Tibial artery (tissue), 4 donors: ENCODE data around the gene TLE3.

ENCODE experiments used
- DNase-seq, 2 donors: peaks; one replicate each; pipeline ENCODE4 v3.0.0-alpha.2; 2019
- H3K27ac ChIP-seq, 2 donors: fragments of 200-600 bp; sonication (generic) in 1 of 2; 1 replicate in 1 of 2; 2 replicates in 1 of 2; pipeline ENCODE4 v1.5.1; 2018 to 2019; ENCODE audit warnings: mild to moderate bottlenecking in 1 of 2
- H3K27me3 ChIP-seq, 2 donors: fragments of 200-600 bp; sonication (generic) in 1 of 2; one replicate each; pipeline versions ENCODE4 v1.5.1 to v1.6.0; 2016 to 2019
- H3K36me3 ChIP-seq, 3 donors: fragments of 200-600 bp; sonication (generic) in 2 of 3; one replicate each; pipeline ENCODE4 v1.5.1; 2016 to 2019; ENCODE audit warnings: mild to moderate bottlenecking in 2 of 3
- H3K4me1 ChIP-seq, 4 donors: fragments of 200-600 bp; sonication (generic) in 2 of 4; 1 replicate in 3 of 4; 2 replicates in 1 of 4; pipeline ENCODE4 v1.5.1; 2016 to 2019
- H3K4me3 ChIP-seq, 2 donors: fragments of 200-600 bp; sonication (generic) in 1 of 2; 1 replicate in 1 of 2; 2 replicates in 1 of 2; pipeline ENCODE4 v1.5.1; 2018 to 2019; ENCODE audit warnings: mild to moderate bottlenecking in 2 of 2
- H3K9me3 ChIP-seq, 3 donors: fragments of 200-600 bp; sonication (generic) in 1 of 3; one replicate each; pipeline ENCODE4 v1.5.1; 2016 to 2019
- CTCF ChIP-seq, 2 experiments: fragments of 200-600 bp in 1 of 2; fragments of 450-650 bp in 1 of 2; IDR thresholded peaks; one replicate each; pipeline ENCODE4 v1.5.1; 2017 to 2019; ENCODE audit warnings: antibody characterized with exemption in 2 of 2, mild to moderate bottlenecking in 1 of 2, moderate library complexity in 1 of 2
- intact Hi-C: fragments of 100-400 bp; cut with DNase I; formaldehyde crosslinking; loops from one replicate; pipeline ENCODE4 v1.15.0; 2023; ENCODE audit warnings: low total_unique reads

TLE3 gene

GRCh38 chr15:70034141-70034540 is 63.6 kb downstream of the TLE3 start:
- DNase-seq, result peak in 1 of 2 donors; percentile 53
- no peaks in the 10 kb centered on the region for H3K4me1 ChIP-seq
- TF ChIP-seq CTCF (IDR thresholded peaks at IDR 0.05), result no peak
- H3K27me3 ChIP-seq, result peaks cover 0 to 4% of the 10 kb centered on the region in 2 donors
- H3K27ac ChIP-seq, result no peak overlapping the region
- H3K36me3 ChIP-seq, result no peaks in the 10 kb centered on the region
- H3K4me3 ChIP-seq, result no peak overlapping the region
- no peaks in the 10 kb centered on the region for H3K9me3 ChIP-seq
- intact Hi-C loops, result no loop called here

- no peak overlapping the region for H3K4me3 ChIP-seq
- no peak for TF ChIP-seq CTCF (IDR thresholded peaks at IDR 0.05)
- intact Hi-C loops, result no loop called here
- peaks cover 0 to 4% of the 10 kb centered on the region in 2 donors for H3K27me3 ChIP-seq
- H3K9me3 ChIP-seq, result no peaks in the 10 kb centered on the region
- DNase-seq, result peak in 1 of 2 donors; percentile 45
- no peaks in the 10 kb centered on the region for H3K36me3 ChIP-seq
- H3K4me1 ChIP-seq, result no peaks in the 10 kb centered on the region
- H3K27ac ChIP-seq, result no peak overlapping the region
Observed at GRCh38 chr15:70033529-70034140, 64.1 kb downstream of the TLE3 start.

- no peaks in the 10 kb centered on the region for H3K9me3 ChIP-seq
- no peaks in the 10 kb centered on the region for H3K4me1 ChIP-seq
- no peak for TF ChIP-seq CTCF (IDR thresholded peaks at IDR 0.05)
- H3K4me3 ChIP-seq, result no peak overlapping the region
- peaks cover 0 to 4% of the 10 kb centered on the region in 2 donors for H3K27me3 ChIP-seq
- no peaks in the 10 kb centered on the region for H3K36me3 ChIP-seq
- H3K27ac ChIP-seq, result no peak overlapping the region
- peak in 1 of 2 donors; percentile 62 for DNase-seq
- intact Hi-C loops, result no loop called here
Observed at GRCh38 chr15:70033109-70033508, 64.6 kb downstream of the TLE3 start.

- TF ChIP-seq CTCF (IDR thresholded peaks at IDR 0.05), result no peak
- H3K27ac ChIP-seq, result no peak overlapping the region
- no peak overlapping the region for H3K4me3 ChIP-seq
- peak in 1 of 2 donors; percentile 44 for DNase-seq
- intact Hi-C loops, result no loop called here
- H3K27me3 ChIP-seq, result peaks cover 0 to 4% of the 10 kb centered on the region in 2 donors
- H3K9me3 ChIP-seq, result no peaks in the 10 kb centered on the region
- H3K36me3 ChIP-seq, result no peaks in the 10 kb centered on the region
- H3K4me1 ChIP-seq, result no peaks in the 10 kb centered on the region
Observed at GRCh38 chr15:70032509-70032908, 65.2 kb downstream of the TLE3 start.

- H3K36me3 ChIP-seq, result no peaks in the 10 kb centered on the region
- H3K4me3 ChIP-seq, result no peak overlapping the region
- H3K27ac ChIP-seq, result no peak overlapping the region
- no peak for TF ChIP-seq CTCF (IDR thresholded peaks at IDR 0.05)
- no peaks in the 10 kb centered on the region for H3K4me1 ChIP-seq
- intact Hi-C loops, result no loop called here
- no peaks in the 10 kb centered on the region for H3K9me3 ChIP-seq
- peaks cover 0 to 4% of the 10 kb centered on the region in 2 donors for H3K27me3 ChIP-seq
- peak in 1 of 2 donors; percentile 4 for DNase-seq
Observed at GRCh38 chr15:70031713-70032112, 66.0 kb downstream of the TLE3 start.
